GM19455 (cell line): ENCODE results near the gene TRMO.

Source experiments
- ATAC-seq: cut with Tn5 transposase; IDR thresholded peaks from one replicate; pipeline ENCODE4 v1.9.1; 2021; ENCODE audit not compliant: unreplicated experiment

Gene TRMO

GRCh38 chr9:97904725-97905124 is 17.6 kb downstream of the TRMO start:
- no peak for ATAC-seq

- ATAC-seq: no peak
Measured at GRCh38 chr9:97903177-97903576, 19.1 kb downstream of the TRMO start.

GRCh38 chr9:97900738-97901565 is 21.3 kb downstream of the TRMO start:
- ATAC-seq: no peak

GRCh38 chr9:97900103-97900737 is 22.1 kb downstream of the TRMO start:
- ATAC-seq: no peak

GRCh38 chr9:97895695-97896332 is 26.5 kb downstream of the TRMO start:
- no peak for ATAC-seq

GRCh38 chr9:97895211-97895610 is 27.1 kb downstream of the TRMO start:
- no peak for ATAC-seq

- no peak for ATAC-seq
Measured at GRCh38 chr9:97892421-97892820, 29.9 kb downstream of the TRMO start.

- no peak for ATAC-seq
Measured at GRCh38 chr9:97891736-97892135, 30.6 kb downstream of the TRMO start.

- no peak for ATAC-seq
Measured at GRCh38 chr9:97889941-97890887, 32.1 kb downstream of the TRMO start.

GRCh38 chr9:97880336-97880735 is 42.0 kb downstream of the TRMO start:
- no peak for ATAC-seq

- no peak for ATAC-seq
Measured at GRCh38 chr9:97876061-97876460, 46.2 kb downstream of the TRMO start.

GRCh38 chr9:97875111-97875510 is 47.2 kb downstream of the TRMO start:
- ATAC-seq: no peak

- no peak for ATAC-seq
Measured at GRCh38 chr9:97874624-97875023, 47.7 kb downstream of the TRMO start.

GRCh38 chr9:97873882-97874281 is 48.4 kb downstream of the TRMO start:
- ATAC-seq: no peak

- no peak for ATAC-seq
Measured at GRCh38 chr9:97873425-97873824, 48.9 kb downstream of the TRMO start.

GRCh38 chr9:97868859-97869258 is 53.4 kb downstream of the TRMO start:
- no peak for ATAC-seq

GRCh38 chr9:97866848-97867247 is 55.5 kb downstream of the TRMO start:
- ATAC-seq: no peak

- no peak for ATAC-seq
Measured at GRCh38 chr9:97866300-97866699, 56.0 kb downstream of the TRMO start.

- no peak for ATAC-seq
Measured at GRCh38 chr9:97864396-97864795, 57.9 kb downstream of the TRMO start.

GRCh38 chr9:97863314-97863713 is 59.0 kb downstream of the TRMO start:
- no peak for ATAC-seq

- no peak for ATAC-seq
Measured at GRCh38 chr9:97861148-97861475, 61.2 kb downstream of the TRMO start.
